NCI-H524 treated with DMSO at 0.1 percent for 48 hours (cell line): ENCODE results near the gene BRF1.

Experiments
- DNase-seq: peaks from one replicate; lab custom pipeline; 2025; lab: John Stamatoyannopoulos, UW

Gene BRF1

DNA sequence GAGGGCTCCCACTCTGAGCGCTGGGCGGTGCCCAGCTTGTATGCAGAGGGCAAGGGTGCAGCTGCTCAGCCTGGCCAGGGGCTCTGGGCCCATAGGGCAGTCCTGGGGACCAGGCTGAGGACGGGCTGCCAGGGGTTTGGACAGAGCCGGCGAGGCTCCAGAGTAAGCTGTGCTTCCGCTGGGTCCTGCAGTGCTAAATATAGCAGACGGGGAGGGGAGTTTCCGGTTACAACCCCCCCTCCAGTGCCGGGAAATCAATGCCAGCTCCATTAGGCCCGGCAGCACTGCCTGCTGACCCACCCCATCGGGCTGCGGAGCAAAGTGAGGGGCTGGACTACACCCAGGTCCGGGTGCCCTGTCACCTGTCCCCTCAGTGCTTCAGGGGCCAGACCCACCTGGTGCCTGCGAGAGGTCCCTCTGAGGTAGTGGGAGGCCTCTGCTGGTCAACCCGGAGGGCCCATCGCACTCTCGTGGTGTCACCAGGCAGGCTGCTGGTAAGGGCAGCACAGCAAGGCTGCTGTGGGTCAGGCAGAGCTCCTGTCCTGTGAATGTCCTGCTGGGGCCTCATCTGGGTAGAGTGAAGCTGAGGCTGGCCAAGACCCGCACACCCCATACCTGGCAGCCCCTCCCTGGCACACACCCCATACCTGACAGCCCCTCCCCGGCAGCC is 129.7 kb downstream of the BRF1 start:
- DNase-seq, result no peak

DNA sequence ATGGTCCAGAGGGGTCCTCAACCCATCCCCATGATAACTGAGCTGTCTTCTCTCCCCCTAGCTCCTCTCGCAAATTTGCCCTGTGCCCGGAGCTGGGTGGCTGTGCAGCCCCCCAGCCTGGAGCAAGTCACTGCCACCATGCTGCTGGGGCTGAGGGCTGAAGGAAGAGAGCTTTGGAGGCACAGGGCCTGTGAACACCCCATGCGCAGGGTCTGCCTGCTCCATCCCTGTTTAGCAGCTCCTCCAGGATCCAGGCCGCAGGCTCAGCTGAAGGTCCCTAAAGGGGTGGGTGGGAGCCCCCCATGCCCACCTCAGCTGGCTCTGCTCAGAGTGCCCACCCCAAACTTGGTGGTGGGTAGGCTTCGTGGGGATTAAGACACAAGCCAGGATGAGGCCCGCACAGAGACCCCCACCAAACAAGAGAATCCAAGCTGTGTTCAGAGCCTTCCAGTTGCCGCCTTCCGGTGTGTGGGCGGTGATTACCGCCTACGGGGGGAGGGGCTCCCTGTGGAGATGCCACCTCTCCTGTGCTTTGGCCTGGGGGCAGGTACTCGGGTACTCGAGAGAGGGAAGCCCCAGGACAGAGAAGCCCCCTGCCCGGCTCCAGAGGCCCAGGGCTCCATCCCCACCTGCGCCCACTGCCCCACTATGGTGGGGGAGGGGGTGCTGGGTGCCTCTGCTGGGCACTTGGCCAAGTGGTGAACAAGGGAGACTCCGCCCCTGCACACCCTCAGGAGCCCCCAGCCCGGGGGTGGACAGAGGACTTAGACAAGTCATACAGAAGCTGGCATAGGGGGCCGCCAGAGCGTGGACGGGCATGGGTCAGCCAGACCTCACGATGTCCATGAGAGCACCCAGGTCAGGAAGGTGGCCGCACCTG is 130.8 kb downstream of the BRF1 start:
- DNase-seq, result no peak

DNA sequence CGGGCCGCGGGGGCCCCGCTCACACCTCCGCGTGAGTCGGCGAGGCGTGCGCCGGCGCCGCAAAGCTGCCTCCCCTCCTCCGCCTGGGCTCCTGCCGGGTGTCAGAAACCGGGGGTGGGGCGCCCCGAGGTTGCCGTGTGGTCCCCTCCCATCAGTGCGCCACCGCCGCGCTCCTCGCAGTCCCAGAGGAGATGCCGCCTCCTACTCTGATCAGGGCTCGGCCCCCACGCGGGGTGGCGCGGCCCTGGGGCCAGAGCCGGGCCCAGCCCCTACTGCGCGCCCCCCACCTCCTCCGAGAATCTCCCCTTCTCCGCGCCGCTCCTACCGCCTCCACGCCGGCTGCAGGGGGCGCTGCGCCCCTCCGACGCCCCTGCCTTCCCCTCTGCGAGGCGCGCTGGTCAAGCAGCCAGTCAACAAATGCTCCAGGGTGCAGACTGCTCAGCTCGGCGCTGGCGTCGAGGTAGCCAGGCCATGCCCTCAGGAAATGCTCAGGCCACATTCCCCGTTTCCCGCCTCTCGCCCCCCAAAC is 131.8 kb downstream of the BRF1 start:
- no peak for DNase-seq

DNA sequence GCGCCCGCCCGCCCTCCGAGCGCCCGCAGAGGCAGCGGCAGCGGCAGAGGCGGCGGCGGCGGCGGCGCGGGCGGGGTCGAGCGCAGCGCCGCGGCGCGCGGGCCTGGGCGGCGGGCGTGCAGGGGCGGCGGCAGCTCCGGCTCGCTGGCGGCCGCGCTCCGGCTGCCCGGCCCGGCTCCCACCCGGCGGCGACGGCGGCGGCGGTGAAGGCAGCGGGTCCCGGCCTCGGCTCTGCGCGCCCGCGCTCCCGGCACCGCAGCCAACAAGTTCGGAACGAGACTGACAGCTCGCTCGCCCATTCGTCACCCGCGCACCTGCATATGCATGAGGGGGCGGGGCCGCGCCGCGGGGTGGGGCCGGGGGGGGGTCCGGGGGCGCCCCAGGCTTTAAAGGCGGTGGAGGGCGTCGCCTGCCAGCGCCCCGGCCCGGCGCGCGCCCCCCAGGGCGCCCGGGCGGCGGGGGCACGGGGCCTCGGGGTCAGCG is 132.3 kb downstream of the BRF1 start, which contains the start of gene JAG2:
JAG2 (minus strand) TSS at position 281 of the 483 bp plus-strand sequence. CDS start 356 bp downstream, outside the sequence.
- DNase-seq, result no peak

DNA sequence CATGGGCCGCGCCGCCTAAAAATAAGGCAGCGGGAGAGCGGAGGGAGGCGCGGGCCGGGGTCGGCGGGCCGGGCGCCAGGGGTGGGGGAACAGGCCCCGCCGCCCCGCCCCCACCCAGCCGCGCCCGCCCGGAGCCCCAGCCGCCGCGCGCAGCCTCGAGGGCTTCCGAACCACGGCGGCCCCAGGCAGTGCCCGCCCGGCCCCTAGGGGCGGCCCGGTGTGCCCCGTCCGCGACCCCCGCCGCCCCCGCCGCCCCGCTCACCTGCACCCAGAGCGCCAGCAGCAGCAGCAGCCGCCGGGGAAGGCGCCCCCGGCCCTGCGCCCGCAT is 132.7 kb downstream of the BRF1 start:
- no peak for DNase-seq

DNA sequence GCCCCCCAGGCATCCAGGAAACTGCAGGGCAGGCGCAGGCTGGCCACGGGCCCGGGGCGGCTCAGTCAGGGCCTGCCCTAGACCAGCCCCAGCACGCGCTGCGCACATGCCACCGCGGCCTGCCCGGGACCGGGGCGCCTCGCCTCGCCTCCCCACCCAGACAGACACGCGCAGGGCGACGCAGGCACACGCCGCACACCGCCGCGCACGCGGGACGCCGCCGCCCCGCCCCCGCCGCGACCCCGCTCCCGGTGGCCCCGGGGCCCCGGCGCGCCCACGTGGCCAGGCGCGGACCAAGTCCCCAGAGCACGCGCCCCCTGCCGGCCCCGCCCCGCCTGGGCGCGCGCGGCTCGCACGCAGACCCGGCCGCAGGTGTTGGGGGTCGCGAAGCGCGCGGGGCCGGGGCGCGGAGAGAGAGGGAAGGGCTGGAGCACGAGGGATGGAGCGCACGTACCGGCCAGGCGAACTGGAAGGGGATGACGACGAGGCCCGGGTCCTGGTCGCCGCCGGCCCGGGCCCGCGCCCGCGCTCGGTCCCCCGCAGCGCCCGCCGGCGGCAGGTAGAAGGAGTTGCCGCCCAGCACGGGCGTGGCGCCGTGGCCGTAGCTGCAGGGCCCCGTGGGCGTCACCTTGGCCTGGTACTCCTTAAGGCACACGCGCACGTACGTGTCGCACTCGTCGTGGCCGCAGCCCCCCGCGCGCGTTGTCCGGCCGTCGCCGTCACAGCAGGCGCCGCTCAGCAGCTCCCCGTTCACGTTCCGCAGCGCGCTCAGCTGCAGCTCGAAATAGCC is 133.3 kb downstream of the BRF1 start:
- no peak for DNase-seq

DNA sequence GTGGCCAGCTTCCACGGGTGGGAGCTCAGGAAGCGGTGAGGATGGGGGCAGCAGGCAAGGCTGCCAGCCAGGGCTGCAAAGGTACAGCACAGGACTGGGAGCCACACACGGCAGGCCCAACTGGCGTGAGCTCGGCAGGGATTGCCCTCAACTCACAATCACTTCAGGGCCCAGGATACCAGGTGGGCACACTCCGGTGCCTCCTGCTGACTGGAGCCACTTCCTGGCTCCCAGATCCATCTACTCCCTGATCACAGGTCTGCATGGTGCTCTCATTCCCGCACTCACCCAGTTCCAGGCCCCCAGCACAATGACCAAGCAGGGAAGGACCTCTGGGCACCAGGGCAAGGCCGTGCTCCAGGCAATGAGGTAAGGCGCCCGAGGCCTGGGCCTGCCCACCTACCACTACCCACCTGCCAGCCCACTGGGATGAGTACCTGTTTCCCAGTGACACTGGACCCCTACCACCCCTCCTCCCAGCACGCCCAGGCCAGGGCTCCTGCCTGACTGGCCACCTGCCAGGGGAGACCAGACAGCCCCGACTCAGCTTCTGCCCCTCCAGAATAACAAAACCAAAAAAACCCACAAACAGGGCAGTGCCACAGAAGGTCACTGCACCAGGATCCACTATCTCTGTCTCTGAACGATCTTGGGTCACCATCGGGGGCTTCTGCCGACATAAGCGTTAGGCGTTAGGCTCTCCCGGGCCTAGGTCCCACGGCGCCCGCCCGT is 134.1 kb downstream of the BRF1 start:
- DNase-seq, result no peak

DNA sequence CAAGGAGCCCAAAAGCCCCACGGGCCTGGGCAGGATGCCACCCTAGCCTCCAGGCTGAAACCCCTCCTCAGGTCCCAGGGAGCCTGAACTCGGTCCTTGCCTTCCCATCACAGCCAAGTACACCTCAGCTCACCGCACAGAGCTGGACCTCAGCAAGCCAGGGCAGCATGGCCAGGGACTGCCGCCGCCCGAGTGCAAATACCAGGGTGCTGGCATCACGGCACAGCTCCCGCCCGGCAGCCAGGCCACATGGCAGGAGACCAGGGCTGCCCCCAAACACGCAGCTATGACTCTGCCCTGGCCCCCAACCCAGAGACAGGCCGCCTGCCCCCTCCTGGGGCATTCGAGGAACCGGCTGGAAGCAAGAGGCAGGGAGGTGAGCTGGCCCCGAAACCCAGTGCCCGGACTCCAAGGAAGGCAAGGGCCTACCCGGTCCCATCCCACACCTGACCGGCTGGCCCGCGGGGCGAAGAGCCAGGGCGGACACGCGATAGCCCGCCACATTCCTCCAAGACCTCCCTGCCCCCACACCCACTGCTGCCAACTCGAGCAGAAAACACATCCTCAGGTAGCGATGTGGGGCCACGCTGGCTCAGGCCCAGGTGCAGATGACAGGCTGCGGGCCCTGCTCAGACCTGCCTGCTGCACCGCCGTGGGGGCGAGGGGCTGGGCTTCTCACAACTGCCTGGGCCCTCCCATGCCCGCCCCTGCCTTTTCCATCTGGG is 134.9 kb downstream of the BRF1 start:
- DNase-seq, result no peak

DNA sequence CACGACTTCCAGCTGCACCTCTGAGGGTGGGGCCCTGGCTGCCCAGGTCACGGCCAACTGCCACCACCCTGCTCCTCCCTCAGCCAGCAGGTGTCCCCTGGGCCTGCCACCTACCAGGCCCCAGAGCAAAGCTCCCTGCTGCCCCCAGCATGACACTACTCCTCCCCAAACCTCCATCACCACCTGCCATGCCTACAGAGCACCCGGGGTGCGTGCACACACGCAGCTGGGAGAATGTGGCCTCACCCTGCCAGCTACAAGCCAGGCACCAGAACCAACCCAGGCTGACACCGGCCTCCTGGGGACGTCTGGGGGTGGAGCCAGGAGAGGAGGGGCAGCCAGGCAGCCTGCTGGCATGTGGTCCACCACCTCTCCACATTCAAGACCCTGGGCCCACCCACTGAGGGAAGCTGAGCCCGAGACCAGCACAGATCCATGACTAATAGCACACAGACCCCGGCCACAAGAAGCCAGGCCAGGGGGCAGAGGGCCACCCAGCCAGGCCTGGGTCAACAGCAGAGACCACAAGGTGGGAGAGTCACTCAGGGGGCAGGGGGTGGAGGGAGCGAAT is 135.6 kb downstream of the BRF1 start:
- peak; percentile 16 for DNase-seq

DNA sequence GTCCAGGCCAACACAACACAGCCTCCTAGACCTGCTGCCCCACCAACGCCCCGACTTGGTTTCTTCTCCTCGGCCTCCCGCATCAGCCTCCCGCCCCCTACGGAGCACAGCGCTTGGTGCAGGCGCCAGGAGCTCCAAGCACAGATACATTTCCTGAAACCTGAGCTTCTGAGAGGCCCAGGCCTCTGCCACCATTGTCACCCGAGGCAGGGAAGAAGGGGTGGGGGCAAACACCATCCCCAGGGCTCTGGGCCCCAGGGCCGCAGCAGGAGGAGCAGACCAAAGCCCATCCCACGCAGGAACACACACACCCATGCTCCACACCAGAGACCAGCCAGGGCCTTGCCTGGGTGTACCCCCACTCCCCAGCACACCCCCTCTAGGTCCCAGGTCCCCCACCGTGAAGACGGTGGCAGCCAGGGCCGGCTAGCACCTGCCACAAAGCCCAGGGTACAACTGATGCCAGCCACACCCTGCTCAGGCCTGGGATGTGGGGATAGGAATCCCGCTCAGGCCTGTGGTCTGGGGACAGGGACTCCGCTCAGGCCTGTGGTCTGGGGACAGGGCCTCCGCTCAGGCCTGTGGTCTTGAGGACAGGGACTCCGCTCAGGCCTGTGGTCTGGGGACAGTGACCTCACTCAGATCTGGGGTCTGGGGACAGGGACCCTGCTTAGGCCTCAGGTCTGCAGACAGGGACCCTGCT is 137.6 kb downstream of the BRF1 start:
- no peak for DNase-seq

DNA sequence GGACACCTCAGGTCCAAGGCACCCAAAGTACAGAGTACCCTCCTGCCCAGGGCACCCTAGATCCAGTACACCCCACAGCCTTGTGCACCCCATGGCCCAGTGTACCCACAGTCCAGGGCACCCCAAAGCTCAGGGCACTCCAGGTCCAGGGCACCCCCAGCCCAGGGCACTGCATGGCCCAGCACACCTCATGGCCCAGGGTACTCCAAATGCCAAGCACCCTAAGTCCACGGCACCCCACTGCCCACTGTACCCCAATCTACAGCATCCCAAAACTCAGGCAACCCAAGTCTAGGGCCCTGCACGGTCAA is 138.2 kb downstream of the BRF1 start:
- DNase-seq, result no peak

DNA sequence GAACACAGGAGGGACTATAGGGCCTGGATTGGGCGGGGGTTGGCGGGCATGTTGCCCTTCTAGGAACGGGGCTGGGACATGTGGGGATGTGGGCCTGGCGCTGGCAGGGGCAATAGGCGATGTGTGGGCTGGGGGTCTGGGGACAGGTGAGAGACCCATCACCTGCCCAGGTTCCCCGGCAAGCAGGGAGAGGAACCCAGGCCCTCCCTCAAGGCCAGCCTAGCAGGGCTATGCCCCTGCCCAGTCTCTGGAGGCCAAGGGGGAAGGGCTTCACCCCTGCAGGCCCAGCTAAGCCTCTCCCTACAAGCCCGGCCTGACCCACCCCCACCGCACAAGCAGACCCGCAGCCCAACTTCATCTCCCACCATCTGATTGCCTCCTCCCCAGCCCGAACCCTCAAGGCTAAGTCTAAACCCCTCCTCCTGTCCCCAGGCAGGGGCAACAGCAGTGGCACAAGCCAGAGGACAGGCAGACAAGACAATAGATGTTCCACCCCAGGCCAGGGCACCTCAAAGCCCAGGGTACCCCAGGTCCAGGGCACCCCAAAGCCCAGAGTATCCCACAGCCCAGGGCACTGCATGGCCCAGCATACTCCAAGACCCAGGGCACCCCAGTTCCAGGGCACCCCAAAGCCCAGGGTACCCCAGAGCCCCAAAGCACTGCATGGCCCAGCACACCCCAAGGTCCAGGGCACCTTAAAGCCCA is 138.7 kb downstream of the BRF1 start:
- no peak for DNase-seq

DNA sequence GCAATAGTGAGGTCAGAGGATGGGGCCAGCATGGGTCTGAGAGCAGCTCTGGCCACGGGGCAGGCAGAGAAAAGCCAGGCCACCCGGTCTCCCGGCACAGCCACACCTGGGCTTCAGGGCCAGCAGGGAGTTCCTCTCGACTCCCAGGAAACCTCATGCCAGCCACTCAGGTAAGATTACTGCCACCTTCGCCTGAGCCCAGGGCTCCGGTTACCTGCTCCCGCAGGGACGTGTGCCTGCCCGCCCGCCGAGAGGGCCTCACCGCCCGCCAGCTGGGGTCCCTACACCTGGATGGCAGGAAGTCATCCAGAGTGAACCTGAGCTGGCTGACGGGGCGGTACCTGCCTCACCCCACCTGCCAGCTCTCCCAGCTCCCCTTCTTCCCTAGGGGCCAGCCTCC is 139.5 kb downstream of the BRF1 start:
- DNase-seq, result no peak

DNA sequence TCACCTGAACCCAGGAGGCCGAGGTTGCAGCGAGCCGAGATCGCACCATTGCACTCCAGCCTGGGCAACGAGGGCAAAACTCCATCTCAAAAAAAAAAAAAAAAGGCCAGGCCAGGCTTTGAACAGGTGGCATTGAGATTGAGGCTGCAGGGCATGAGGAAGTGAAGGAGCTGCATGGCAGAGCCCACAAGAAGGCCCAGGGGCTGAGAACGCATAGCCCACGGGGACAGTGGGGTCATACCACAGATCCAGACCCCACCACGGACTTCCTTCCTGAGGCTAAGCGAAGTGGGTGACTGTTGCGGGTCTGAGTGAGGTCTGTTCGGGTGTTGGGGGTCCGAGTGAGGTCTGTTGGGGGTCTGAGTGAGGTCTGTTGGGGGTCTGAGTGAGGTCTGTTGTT is 140.0 kb downstream of the BRF1 start:
- no peak for DNase-seq

DNA sequence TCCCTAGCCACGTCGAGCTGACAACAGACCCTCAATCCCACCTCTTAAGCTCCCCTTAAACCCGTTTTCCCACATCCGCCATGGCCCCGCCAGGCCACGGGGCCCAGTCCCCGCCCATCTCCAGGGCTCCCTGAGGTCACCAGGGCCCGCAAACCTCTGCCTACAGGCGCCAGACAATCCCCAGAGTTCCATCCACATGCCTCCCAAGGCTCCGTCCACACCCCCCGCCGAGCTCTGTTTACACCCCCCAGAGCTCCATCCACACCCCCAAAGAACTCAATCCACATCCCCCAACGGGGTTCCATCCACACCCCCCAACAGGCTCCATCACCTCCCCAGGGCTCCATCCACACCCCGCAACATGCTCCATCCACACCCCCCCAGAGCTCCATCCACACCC is 141.5 kb downstream of the BRF1 start:
- no peak for DNase-seq
